IMR-90 (cell line): ENCODE results near the gene COPA. TPM values are rescaled to one million over a fixed set of nuclear protein-coding genes. Genes with fewer than 3 reads are reported as not detected.
A peak's percentile ranks its signal among the peaks of the same experiment; 100 is the strongest.

Experiments used
- ATAC-seq: fragments of 200-7000 bp; cut with Tn5 transposase; 2 replicates; pipeline ENCODE4 v1.9.1; 2020; ENCODE audit warnings: low read depth, mild to moderate bottlenecking, moderate library complexity
- BruUV-seq: library from RNA; stranded (reverse); fragments of 400-500 nt; replicated peaks from 2 replicates; lab custom pipeline; 2021; lab: Mats Ljungman, UMichigan
- CTCF ChIA-PET: fragments of 300-600 bp; formaldehyde crosslinking; extraction: SDS; loops from one replicate; lab custom pipeline; 2021; ENCODE audit warnings: antibody characterized with exemption; lab: Yijun Ruan, JAX
- POLR2A ChIA-PET: fragments of 300-600 bp; sonication (Branson Sonifier 250); formaldehyde crosslinking; loops from one replicate; lab custom pipeline; 2022; ENCODE audit warnings: antibody characterized with exemption; ENCODE audit not compliant: unreplicated experiment; lab: Charles Lee
- DNase-seq: peaks from one replicate; pipeline ENCODE4 v3.0.0; 2013
- H2AFZ ChIP-seq: replicated peaks from 2 replicates; pipeline ENCODE3; 2013; ENCODE audit warnings: low read length, mild to moderate bottlenecking; ENCODE audit not compliant: poor library complexity
- H2AK5ac ChIP-seq: 2 replicates; pipeline ENCODE4 v1.6.1; 2013; ENCODE audit warnings: low read depth, low read length, inconsistent platforms
- H2AK9ac ChIP-seq: replicated peaks from 2 replicates; pipeline ENCODE3; 2013; ENCODE audit warnings: mild to moderate bottlenecking, low read depth, low read length, moderate library complexity; ENCODE audit not compliant: poor library complexity
- H2BK120ac ChIP-seq: 2 replicates; pipeline ENCODE4 v1.6.1; 2013; ENCODE audit warnings: low read depth, low read length, inconsistent platforms
- H2BK15ac ChIP-seq: 3 replicates; pipeline ENCODE4 v1.6.1; 2013; ENCODE audit warnings: low read depth, low read length, inconsistent platforms
- H2BK20ac ChIP-seq: 2 replicates; pipeline ENCODE4 v1.6.1; 2013; ENCODE audit warnings: low read depth, mild to moderate bottlenecking, inconsistent platforms, low read length, moderate library complexity
- H2BK5ac ChIP-seq: 2 replicates; pipeline ENCODE4 v1.6.1; 2013; ENCODE audit warnings: mild to moderate bottlenecking, low read depth, low read length, inconsistent platforms; ENCODE audit not compliant: poor library complexity, severe bottlenecking
- H3K14ac ChIP-seq: replicated peaks from 2 replicates; pipeline ENCODE4 v1.6.1; 2013; ENCODE audit warnings: low read depth, low read length, inconsistent platforms
- H3K18ac ChIP-seq: 2 replicates; pipeline ENCODE4 v1.6.1; 2013; ENCODE audit warnings: low read depth, low read length, control low read depth
- H3K23ac ChIP-seq: 2 replicates; pipeline ENCODE4 v1.6.1; 2013; ENCODE audit warnings: low read depth, low read length, inconsistent platforms
- H3K27ac ChIP-seq: 2 replicates; pipeline ENCODE4 v1.5.1; 2013; ENCODE audit warnings: mild to moderate bottlenecking, control low read depth, low read length; ENCODE audit not compliant: insufficient read depth
- H3K27me3 ChIP-seq: 2 replicates; pipeline ENCODE4 v1.6.1; 2013; ENCODE audit warnings: low read length; ENCODE audit not compliant: control insufficient read depth, insufficient read depth
- H3K36me3 ChIP-seq: 2 replicates; pipeline ENCODE4 v1.6.1; 2013; ENCODE audit warnings: low read length, mixed read lengths; ENCODE audit not compliant: control insufficient read depth, insufficient read depth
- H3K4ac ChIP-seq: 2 replicates; pipeline ENCODE4 v1.6.1; 2013; ENCODE audit warnings: low read depth, low read length, inconsistent platforms
- H3K4me1 ChIP-seq: 2 replicates; pipeline ENCODE4 v1.6.1; 2013; ENCODE audit warnings: low read length, mixed read lengths; ENCODE audit not compliant: control insufficient read depth, insufficient read depth
- H3K4me2 ChIP-seq: 2 replicates; pipeline ENCODE4 v1.6.1; 2013; ENCODE audit warnings: low read depth, mild to moderate bottlenecking, control low read depth, low read length, moderate library complexity
- H3K4me3 ChIP-seq: 2 replicates; pipeline ENCODE4 v1.5.1; 2013; ENCODE audit warnings: low read depth, mild to moderate bottlenecking, control low read depth, low read length, moderate library complexity; ENCODE audit not compliant: insufficient read depth
- H3K56ac ChIP-seq: 2 replicates; pipeline ENCODE4 v1.6.1; 2013; ENCODE audit warnings: low read length, inconsistent platforms; ENCODE audit not compliant: insufficient read depth; ENCODE audit errors: extremely low read depth
- H3K79me1 ChIP-seq, 2 experiments: 2 replicates each; pipeline ENCODE4 v1.6.1; 2013; ENCODE audit warnings: low read length in 2 of 2, inconsistent platforms in 1 of 2, low read depth in 1 of 2
- H3K9ac ChIP-seq: 2 replicates; pipeline ENCODE4 v1.6.1; 2013; ENCODE audit warnings: low read depth, low read length, control low read depth
- H3K9me1 ChIP-seq: 2 replicates; pipeline ENCODE4 v1.6.1; 2013; ENCODE audit warnings: low read length, inconsistent platforms; ENCODE audit not compliant: insufficient read depth
- H3K9me3 ChIP-seq: 2 replicates; pipeline ENCODE4 v1.6.1; 2013; ENCODE audit warnings: low read length; ENCODE audit not compliant: control insufficient read depth, insufficient read depth
- H4K20me1 ChIP-seq: 2 replicates; pipeline ENCODE4 v1.6.1; 2013; ENCODE audit warnings: low read length, inconsistent platforms; ENCODE audit not compliant: insufficient read depth
- H4K5ac ChIP-seq: 2 replicates; pipeline ENCODE4 v1.6.1; 2013; ENCODE audit warnings: mild to moderate bottlenecking, low read depth, low read length, control low read depth
- H4K8ac ChIP-seq, 2 experiments: 2 replicates each; pipeline ENCODE4 v1.6.1; 2013; ENCODE audit warnings: low read depth in 2 of 2, low read length in 2 of 2, control low read depth in 1 of 2, inconsistent platforms in 1 of 2
- H4K91ac ChIP-seq: 2 replicates; pipeline ENCODE4 v1.6.1; 2013; ENCODE audit warnings: low read depth, low read length, inconsistent platforms; ENCODE audit not compliant: insufficient read depth
- CTCF ChIP-seq: conservative IDR thresholded peaks from 2 replicates; pipeline ENCODE4 v1.5.1; 2012; ENCODE audit warnings: mild to moderate bottlenecking, low read depth, low read length, improper control_type of control experiment
- MAFK ChIP-seq: IDR thresholded peaks from 2 replicates; pipeline ENCODE4 v1.6.1; 2012; ENCODE audit warnings: low read depth, low read length, improper control_type of control experiment
- POLR2A ChIP-seq: IDR thresholded peaks from 2 replicates; pipeline ENCODE4 v1.6.1; 2012; ENCODE audit warnings: mild to moderate bottlenecking, low read depth, low read length
- RAD21 ChIP-seq: IDR thresholded peaks from 2 replicates; pipeline ENCODE4 v1.6.1; 2012; ENCODE audit warnings: low read length, improper control_type of control experiment
- SMC3 ChIP-seq: fragments of 150-350 bp; IDR thresholded peaks from 2 replicates; pipeline ENCODE4 v1.6.1; 2016; ENCODE audit warnings: low read depth, mild to moderate bottlenecking, antibody characterized with exemption, low read length, moderate library complexity
- WGBS, 2 experiments: methylation state at CpG; one replicate each; pipeline versions ENCODE4 v1.1.5 to v1.1.7; 2013; ENCODE audit warnings: missing lambda C conversion rate in 2 of 2; ENCODE audit not compliant: insufficient read length in 1 of 2; ENCODE audit errors: extremely low coverage in 2 of 2; 5-methylcytosine and 5-hydroxymethylcytosine counted together
- dilution Hi-C: fragments of 300-500 bp; cut with HindIII; formaldehyde crosslinking; loops from one replicate; pipeline ENCODE4 v1.14.3; 2018; ENCODE audit warnings: low sequenced_read_pairs; ENCODE audit not compliant: unreplicated experiment
- in situ Hi-C: fragments of 300-500 bp; cut with MboI; formaldehyde crosslinking; loops from 3 replicates; pipeline ENCODE4 v1.14.3; 2019; ENCODE audit warnings: low sequenced_read_pairs, inconsistent platforms, mixed read lengths
- intact Hi-C: fragments of 100-400 bp; cut with micrococcal nuclease; formaldehyde crosslinking; loops from 2 replicates; pipeline ENCODE4 v1.10.0; 2022
- polyA plus RNA-seq, 3 experiments: library from polyadenylated mRNA; depleted of rRNA; stranded (reverse); fragments of >200 nt; gene quantifications; 2 replicates each; pipeline ENCODE4 v1.2.3, GENCODE V29; 2012; ENCODE audit warnings: low replicate concordance in 1 of 3
- total RNA-seq: library from RNA; depleted of rRNA; stranded (reverse); fragments of >200 nt; gene quantifications from 2 replicates; pipeline ENCODE4 v1.2.3, GENCODE V29; 2012

COPA gene
- total and polyA plus RNA-seq, 2 of the 4 experiments (the other 2 are of a cell fraction) = 204 to 436 TPM

GRCh38 chr1:160376525-160377131 lies 33.6 kb upstream of the COPA start:
- Histone ChIP-seq H3K4me2 (no peak overlapping the region), H2BK120ac (no peak overlapping the region), H4K8ac (no peak overlapping the region), H3K9ac (no peak overlapping the region), H3K4ac (no peak overlapping the region), H3K56ac (no peak overlapping the region), H3K18ac (no peak overlapping the region), H2AK5ac (no peak overlapping the region), H2BK20ac (no peak overlapping the region), H3K79me1 (no peaks in the 10 kb centered on the region), H3K27me3 (peaks cover 10% of the 10 kb centered on the region; the same call in 1 of the 2 replicates), H4K20me1 (no peaks in the 10 kb centered on the region), H3K9me1 (no peaks in the 10 kb centered on the region; the same call in 1 of the 2 replicates), H4K5ac (no peak overlapping the region), H3K27ac (no peak overlapping the region), H4K91ac (no peak overlapping the region), H2AK9ac (no peak overlapping the region), H2BK15ac (no peak overlapping the region), H3K4me3 (no peak overlapping the region), H2BK5ac (no peak overlapping the region), H3K23ac (no peak overlapping the region), H3K4me1 (no peaks in the 10 kb centered on the region), H2AFZ (peak overlapping the region; percentile 3), H3K36me3 (no peaks in the 10 kb centered on the region), H3K9me3 (no peaks in the 10 kb centered on the region), H3K14ac (no peak overlapping the region)
- no TSS peak for BruUV-seq
- no CpG with 5 or more reads among the region's 5 CpGs for WGBS, 2 experiments
- ChIA-PET POLR2A (no interaction called here), CTCF (interaction anchor here (0.6 to 2.3 kb wide), 20 partner anchors 11 to 356 kb away, joined by 3 to 12 read pairs (median 3); partner anchors contain the start of gene IGSF8)
- dilution Hi-C loops (no loop called here), intact Hi-C loops (loop anchor here (1.0 to 10.0 kb wide), 5 partner anchors 85 to 432 kb away; partner anchors contain the start of gene IGSF9), in situ Hi-C loops (loop anchor here (10.0 kb wide), 1 partner anchor 442 kb away; no protein-coding TSS in a partner anchor)
- DNase-seq (peak; percentile 72), ATAC-seq (peak; percentile 86)
- TF ChIP-seq POLR2A (no peak; the same call in 1 of the 2 replicates), RAD21 (peak; percentile 92), CTCF (peak; percentile 93), SMC3 (peak; percentile 67), MAFK (no peak)
